K562 treated with DMSO at 1 percent for 4 hours (cell line): ENCODE measurements around the gene NDUFA5. TPM values are rescaled to one million over a fixed set of nuclear protein-coding genes. Genes with fewer than 3 reads are reported as not detected.

Source experiments
- total RNA-seq: library from RNA; unstranded; fragments of 300-600 nt; gene quantifications from 2 replicates; pipeline ENCODE4 v1.2.3, GENCODE V29; 2022; ENCODE audit not compliant: insufficient read depth

The NDUFA5 gene
- 54.7 and 76.3 TPM in 2 replicates for total RNA-seq

GRCh38 chr7:123557398-123558288 lies at the start of gene NDUFA5:
Gene NDUFA5 (minus strand): TSS chr7:123557818. CDS start chr7:123557795, 23 bp downstream.

GRCh38 chr7:123601530-123601929 lies 43.9 kb upstream of the NDUFA5 start, which contains the start of gene ASB15:
Gene ASB15 (plus strand): TSS chr7:123601821. CDS start chr7:123614503, 12,682 bp downstream.

GRCh38 chr7:123534383-123535260 lies 23.0 kb downstream of the NDUFA5 start, which contains the start of gene IQUB:
Gene IQUB (minus strand): TSS chr7:123534595. CDS start chr7:123512340, 22,255 bp downstream.

Other genes with a start within 250 kb of the NDUFA5 start
- gene IQUB, start 23.2 kb downstream of the NDUFA5 start, total RNA-seq = 0.73 and 1.1 TPM in 2 replicates
- gene ASB15, start 44.0 kb upstream of the NDUFA5 start, total RNA-seq = 1.3 TPM in 1 of 2 replicates, not detected in the other
- 0.42 TPM in 1 of 2 replicates, not detected in the other for gene LMOD2, start 98.0 kb upstream of the NDUFA5 start, total RNA-seq
- 5.2 and 8.3 TPM in 2 replicates for gene WASL, start 191.2 kb upstream of the NDUFA5 start, total RNA-seq